Omental fat pad (tissue), 4 donors: ENCODE results near the gene IL6R. TPM values are rescaled to one million over a fixed set of nuclear protein-coding genes. Genes with fewer than 3 reads are reported as not detected.

Source experiments
- ATAC-seq: fragments of 150-250 bp; one replicate; pipeline ENCODE4 v1.9.1; 2016; ENCODE audit warnings: mild to moderate bottlenecking, moderate library complexity; ENCODE audit not compliant: low FRiP score
- DNase-seq: peaks from one replicate; pipeline ENCODE4 v3.0.0-alpha.2; 2019; ENCODE audit warnings: low spot score
- CTCF ChIP-seq, 3 donors: fragments of 450-650 bp; IDR thresholded peaks; one replicate each; pipeline ENCODE4 v1.5.1; 2016 to 2017; ENCODE audit warnings: antibody characterized with exemption in 3 of 3, mild to moderate bottlenecking in 3 of 3, moderate library complexity in 2 of 3
- total RNA-seq, 4 donors: library from RNA; depleted of rRNA; stranded (reverse); fragments of >200 nt; gene quantifications; one replicate each; pipeline ENCODE4 v1.1.0, GENCODE V29; 2016

The IL6R gene
- total RNA-seq, 4 donors from 2014 or later = 41.1 to 98.1 (median 62.5) TPM

GRCh38 chr1:154465621-154466195 is 60.6 kb downstream of the IL6R start:
- no peak for TF ChIP-seq CTCF (IDR thresholded peaks at IDR 0.05)
- ATAC-seq = no peak
- DNase-seq = no peak

- DNase-seq (no peak), ATAC-seq (no peak)
- TF ChIP-seq CTCF (IDR thresholded peaks at IDR 0.05) = no peak
These were observed 61.1 kb downstream of the IL6R start for GRCh38 chr1:154466206-154466605.

GRCh38 chr1:154466921-154467417 is 61.8 kb downstream of the IL6R start:
- no peak for TF ChIP-seq CTCF (IDR thresholded peaks at IDR 0.05)
- DNase-seq = no peak
- ATAC-seq = no peak

- DNase-seq = no peak
- ATAC-seq = no peak
- TF ChIP-seq CTCF (IDR thresholded peaks at IDR 0.05) = no peak
These were observed 62.4 kb downstream of the IL6R start for GRCh38 chr1:154467434-154468102.

- DNase-seq (no peak), ATAC-seq (no peak)
- TF ChIP-seq CTCF (IDR thresholded peaks at IDR 0.05) = no peak
These were observed 63.5 kb downstream of the IL6R start for GRCh38 chr1:154468535-154469250.

GRCh38 chr1:154469844-154470560 is 64.9 kb downstream of the IL6R start:
- ATAC-seq = no peak
- no peak for TF ChIP-seq CTCF (IDR thresholded peaks at IDR 0.05)
- DNase-seq = no peak
